Uterus (tissue), 2 donors: ENCODE measurements around the gene TMED8.

Experiments
- POLR2A ChIP-seq, 2 donors: fragments of 450-650 bp; IDR thresholded peaks; one replicate each; pipeline ENCODE4 v1.6.1; 2016; ENCODE audit warnings: antibody characterized with exemption in 2 of 2, mild to moderate bottlenecking in 1 of 2, moderate library complexity in 1 of 2
- TF ChIP-seq, protein P1 (sequence below), 4 experiments: fragments of 200-600 bp in 2 of 4; fragments of 450-650 bp in 2 of 4; sonication (generic) in 2 of 4; IDR thresholded peaks; one replicate each; pipeline ENCODE4 v1.5.1; 2016 to 2019; ENCODE audit warnings: antibody characterized with exemption in 4 of 4, mild to moderate bottlenecking in 2 of 4, moderate library complexity in 1 of 4

GRCh38 chr14:77309131-77309530 is 67.8 kb downstream of the TMED8 start:
- TF ChIP-seq, protein P1, sequence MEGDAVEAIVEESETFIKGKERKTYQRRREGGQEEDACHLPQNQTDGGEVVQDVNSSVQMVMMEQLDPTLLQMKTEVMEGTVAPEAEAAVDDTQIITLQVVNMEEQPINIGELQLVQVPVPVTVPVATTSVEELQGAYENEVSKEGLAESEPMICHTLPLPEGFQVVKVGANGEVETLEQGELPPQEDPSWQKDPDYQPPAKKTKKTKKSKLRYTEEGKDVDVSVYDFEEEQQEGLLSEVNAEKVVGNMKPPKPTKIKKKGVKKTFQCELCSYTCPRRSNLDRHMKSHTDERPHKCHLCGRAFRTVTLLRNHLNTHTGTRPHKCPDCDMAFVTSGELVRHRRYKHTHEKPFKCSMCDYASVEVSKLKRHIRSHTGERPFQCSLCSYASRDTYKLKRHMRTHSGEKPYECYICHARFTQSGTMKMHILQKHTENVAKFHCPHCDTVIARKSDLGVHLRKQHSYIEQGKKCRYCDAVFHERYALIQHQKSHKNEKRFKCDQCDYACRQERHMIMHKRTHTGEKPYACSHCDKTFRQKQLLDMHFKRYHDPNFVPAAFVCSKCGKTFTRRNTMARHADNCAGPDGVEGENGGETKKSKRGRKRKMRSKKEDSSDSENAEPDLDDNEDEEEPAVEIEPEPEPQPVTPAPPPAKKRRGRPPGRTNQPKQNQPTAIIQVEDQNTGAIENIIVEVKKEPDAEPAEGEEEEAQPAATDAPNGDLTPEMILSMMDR (IDR thresholded peaks at IDR 0.05) = no peak
- TF ChIP-seq POLR2A (IDR thresholded peaks at IDR 0.05) = no peak
